Activated B cell treated with CpG ODN at 0.5 μM for 24 hours (primary cell): ENCODE data around the gene UBE4B. TPM values are rescaled to one million over a fixed set of nuclear protein-coding genes. Genes with fewer than 3 reads are reported as not detected.

ENCODE experiments used
- ATAC-seq: fragments of 200-7000 bp; cut with Tn5 transposase; one replicate; pipeline ENCODE4 v1.10.0; 2021; ENCODE audit warnings: low read depth, mild to moderate bottlenecking, moderate library complexity
- CTCF ChIA-PET: fragments of 350-600 bp; sonication (Branson Sonifier 250); formaldehyde crosslinking; loops from one replicate; lab custom pipeline; 2021; ENCODE audit warnings: antibody characterized with exemption; lab: Charles Lee
- POLR2A ChIA-PET: fragments of 350-600 bp; sonication (Branson Sonifier 250); formaldehyde crosslinking; loops from one replicate; lab custom pipeline; 2021; ENCODE audit warnings: antibody characterized with exemption; lab: Charles Lee
- DNase-seq: peaks from one replicate; pipeline ENCODE4 v3.0.0; 2022
- H3K27ac Mint-ChIP-seq: one replicate; pipeline ENCODE4 v1.8.0; 2020; ENCODE audit warnings: mixed read lengths
- H3K27me3 Mint-ChIP-seq: one replicate; pipeline ENCODE4 v1.8.0; 2021; ENCODE audit warnings: mixed read lengths
- H3K36me3 Mint-ChIP-seq: one replicate; pipeline ENCODE4 v1.8.0; 2021; ENCODE audit warnings: low read depth, mixed read lengths
- H3K4me1 Mint-ChIP-seq: one replicate; pipeline ENCODE4 v1.8.0; 2021; ENCODE audit warnings: mixed read lengths
- H3K4me3 Mint-ChIP-seq: one replicate; pipeline ENCODE4 v1.8.0; 2020; ENCODE audit warnings: mild to moderate bottlenecking, mixed read lengths
- H3K9me3 Mint-ChIP-seq: one replicate; pipeline ENCODE4 v1.8.0; 2020; ENCODE audit warnings: mixed read lengths
- CTCF ChIP-seq: fragments of 200-600 bp; IDR thresholded peaks from one replicate; pipeline ENCODE4 v1.8.0; 2022; ENCODE audit warnings: antibody characterized with exemption, mild to moderate bottlenecking
- intact Hi-C: fragments of 100-400 bp; cut with micrococcal nuclease; formaldehyde crosslinking; loops from one replicate; pipeline ENCODE4 v1.15.1; 2024
- total RNA-seq: library from RNA; stranded (reverse); gene quantifications from 2 replicates; pipeline ENCODE4 v1.2.3, GENCODE V29; 2022

UBE4B gene
- total RNA-seq, 1 donor from 2014 or later: 44.7 TPM

DNA sequence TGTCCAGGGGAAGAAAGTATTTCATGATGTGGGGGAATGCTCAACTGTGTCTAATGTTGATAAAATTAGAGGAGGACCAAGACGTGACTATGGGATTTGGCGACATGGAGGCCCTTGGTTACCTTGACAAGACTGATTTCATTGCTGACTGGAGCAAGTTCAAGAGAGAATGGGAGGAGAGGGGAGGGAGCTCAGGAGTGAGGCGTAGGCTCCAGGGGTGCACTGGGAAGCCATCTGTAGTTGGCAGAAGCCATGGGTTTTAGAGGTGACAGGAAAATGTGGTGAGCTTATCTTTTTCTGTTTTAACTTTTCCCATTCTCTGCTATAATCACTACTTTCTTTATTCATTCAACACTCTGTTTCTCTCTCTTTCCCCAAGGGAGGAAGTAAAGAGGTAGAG lies 15.8 kb downstream of the UBE4B start:
- no peak for TF ChIP-seq CTCF
- Mint-ChIP-seq H3K9me3 (no peaks in the 10 kb centered on the region), H3K4me1 (peaks cover 19% of the 10 kb centered on the region), H3K27me3 (no peaks in the 10 kb centered on the region), H3K27ac (no peak overlapping the region), H3K4me3 (no peak overlapping the region), H3K36me3 (peaks cover 63% of the 10 kb centered on the region)
- DNase-seq (no peak), ATAC-seq (no peak)
- intact Hi-C loops: no loop called here
- ChIA-PET POLR2A (no interaction called here), CTCF (no interaction called here)

- no peak for TF ChIP-seq CTCF
- intact Hi-C loops: no loop called here
- ATAC-seq: no peak
- POLR2A ChIA-PET: no interaction called here
- Mint-ChIP-seq H3K9me3 (no peaks in the 10 kb centered on the region), H3K4me1 (peaks cover 16% of the 10 kb centered on the region), H3K36me3 (peaks cover 58% of the 10 kb centered on the region), H3K4me3 (no peak overlapping the region), H3K27ac (no peak overlapping the region), H3K27me3 (no peaks in the 10 kb centered on the region)
- DNase-seq: no peak
- CTCF ChIA-PET: interaction anchor here (0.8 kb wide), 1 partner anchor 109 kb away, joined by 3 read pairs; no protein-coding TSS in a partner anchor
These were observed 17.9 kb downstream of the UBE4B start for GRCh38 chr1:10050611-10051010.

DNA sequence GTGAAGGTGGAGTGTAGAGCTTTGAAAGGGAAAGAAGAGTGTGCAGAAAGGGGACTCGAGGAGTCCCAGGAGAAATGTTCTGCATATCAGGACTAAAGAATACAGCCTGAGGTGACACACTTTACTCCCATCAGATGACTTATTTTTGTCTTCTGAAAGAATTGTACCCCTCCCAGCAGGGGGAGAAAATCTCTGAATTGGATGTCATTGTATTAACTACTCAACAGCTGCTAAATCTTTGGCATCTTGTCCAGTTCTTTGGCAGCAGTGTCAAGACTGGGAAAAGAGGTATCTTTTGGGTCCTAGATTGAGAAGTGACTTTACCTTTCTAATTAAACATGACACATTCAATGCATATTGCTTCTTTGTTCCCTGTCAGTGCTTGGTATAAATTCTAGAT lies 18.9 kb downstream of the UBE4B start:
- intact Hi-C loops: no loop called here
- Mint-ChIP-seq H3K4me3 (no peak overlapping the region), H3K9me3 (no peaks in the 10 kb centered on the region), H3K36me3 (peaks cover 55% of the 10 kb centered on the region), H3K27ac (no peak overlapping the region), H3K4me1 (peaks cover 9% of the 10 kb centered on the region), H3K27me3 (no peaks in the 10 kb centered on the region)
- no peak for TF ChIP-seq CTCF
- POLR2A ChIA-PET: no interaction called here
- CTCF ChIA-PET: no interaction called here
- ATAC-seq (no peak), DNase-seq (no peak)

DNA sequence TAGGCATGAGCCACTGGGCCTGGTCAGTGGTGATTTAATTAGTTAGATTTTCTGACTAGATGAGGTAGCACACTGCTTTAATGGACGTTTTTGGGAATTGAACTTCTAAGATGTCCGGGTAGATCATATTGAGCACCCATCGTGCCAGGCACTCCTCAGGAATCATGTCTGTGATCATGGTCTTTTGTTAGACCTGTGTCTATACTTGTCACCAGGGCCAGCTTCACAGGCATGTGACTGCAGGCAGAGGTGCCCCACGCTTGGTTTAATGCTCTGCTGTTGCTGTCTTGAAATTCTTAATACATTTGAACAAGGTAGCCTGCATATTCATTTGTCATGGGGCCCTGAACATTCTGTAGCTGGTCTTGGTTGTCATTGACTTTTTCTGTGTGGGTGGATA lies 19.6 kb downstream of the UBE4B start:
- no peak for DNase-seq
- intact Hi-C loops: no loop called here
- no peak for TF ChIP-seq CTCF
- ChIA-PET CTCF (no interaction called here), POLR2A (no interaction called here)
- H3K36me3 Mint-ChIP-seq: peaks cover 53% of the 10 kb centered on the region
- peaks cover 5% of the 10 kb centered on the region for H3K4me1 Mint-ChIP-seq
- no peaks in the 10 kb centered on the region for H3K27me3 Mint-ChIP-seq
- H3K27ac Mint-ChIP-seq: no peak overlapping the region
- no peak overlapping the region for H3K4me3 Mint-ChIP-seq
- no peak for ATAC-seq
- H3K9me3 Mint-ChIP-seq: no peaks in the 10 kb centered on the region

DNA sequence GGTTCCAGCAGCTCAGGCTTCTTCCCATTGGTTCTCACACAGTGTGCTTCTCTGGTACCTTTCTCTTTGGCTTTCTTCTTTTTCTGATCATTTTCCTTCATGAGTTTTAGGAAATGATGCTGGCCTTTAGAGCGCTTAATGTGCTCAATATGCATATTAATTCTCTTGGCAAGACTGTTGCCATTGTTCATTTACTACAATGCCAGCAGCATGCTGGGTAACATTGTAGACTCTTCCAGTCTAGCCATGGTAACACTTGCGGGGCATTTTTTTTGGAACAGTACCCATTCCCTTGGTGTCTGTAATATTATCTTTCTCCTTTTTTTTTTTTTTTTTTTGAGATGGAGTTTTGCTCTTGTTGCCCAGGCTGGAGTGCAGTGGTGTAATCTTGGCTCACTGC lies 21.7 kb downstream of the UBE4B start:
- intact Hi-C loops: no loop called here
- H3K27ac Mint-ChIP-seq: no peak overlapping the region
- H3K27me3 Mint-ChIP-seq: no peaks in the 10 kb centered on the region
- no peak for TF ChIP-seq CTCF
- H3K36me3 Mint-ChIP-seq: peaks cover 59% of the 10 kb centered on the region
- DNase-seq (no peak), ATAC-seq (no peak)
- CTCF ChIA-PET: no interaction called here
- H3K9me3 Mint-ChIP-seq: no peaks in the 10 kb centered on the region
- POLR2A ChIA-PET: no interaction called here
- H3K4me3 Mint-ChIP-seq: no peak overlapping the region
- peaks cover 4% of the 10 kb centered on the region for H3K4me1 Mint-ChIP-seq
